H9 (cell line): ENCODE results near the gene TDRKH. TPM values are rescaled to one million over a fixed set of nuclear protein-coding genes. Genes with fewer than 3 reads are reported as not detected.

Experiments
- DNase-seq: peaks from one replicate; pipeline ENCODE4 v3.0.0-alpha.2; 2017
- H2AFZ ChIP-seq: one replicate; pipeline ENCODE4 v1.6.1; 2013; ENCODE audit warnings: mild to moderate bottlenecking, low read length, control low read depth, moderate library complexity
- H2AK5ac ChIP-seq: 2 replicates; pipeline ENCODE4 v1.6.1; 2013; ENCODE audit warnings: low read length, control low read depth, mixed read lengths; ENCODE audit not compliant: insufficient read length
- H2BK120ac ChIP-seq: one replicate; pipeline ENCODE4 v1.6.1; 2013; ENCODE audit warnings: low read depth, mild to moderate bottlenecking, low read length, control low read depth, inconsistent platforms; ENCODE audit not compliant: poor library complexity, severe bottlenecking
- H2BK12ac ChIP-seq: 2 replicates; pipeline ENCODE4 v1.6.1; 2013; ENCODE audit warnings: low read length, control low read depth, mixed read lengths, low read depth; ENCODE audit not compliant: insufficient read length
- H2BK15ac ChIP-seq: 2 replicates; pipeline ENCODE4 v1.6.1; 2013; ENCODE audit warnings: low read depth, low read length, control low read depth
- H2BK20ac ChIP-seq: one replicate; pipeline ENCODE4 v1.6.1; 2013; ENCODE audit warnings: low read depth, mild to moderate bottlenecking, low read length, control low read depth, inconsistent platforms; ENCODE audit not compliant: poor library complexity, severe bottlenecking
- H2BK5ac ChIP-seq: 2 replicates; pipeline ENCODE4 v1.6.1; 2013; ENCODE audit warnings: low read length, control low read depth, mixed read lengths; ENCODE audit not compliant: insufficient read length
- H3K14ac ChIP-seq: 2 replicates; pipeline ENCODE4 v1.6.1; 2013; ENCODE audit warnings: low read length, control low read depth; ENCODE audit not compliant: insufficient read depth
- H3K18ac ChIP-seq: 2 replicates; pipeline ENCODE4 v1.6.1; 2013; ENCODE audit warnings: low read depth, mild to moderate bottlenecking, mixed read lengths, low read length, control low read depth; ENCODE audit not compliant: insufficient read length
- H3K23ac ChIP-seq: 2 replicates; pipeline ENCODE4 v1.6.1; 2013; ENCODE audit warnings: low read length, control low read depth, mixed read lengths, low read depth; ENCODE audit not compliant: insufficient read length
- H3K23me2 ChIP-seq: 2 replicates; pipeline ENCODE4 v1.6.1; 2013; ENCODE audit warnings: low read depth, mild to moderate bottlenecking, mixed read lengths, low read length, control low read depth; ENCODE audit not compliant: insufficient read length, poor library complexity, severe bottlenecking
- H3K27ac ChIP-seq: 2 replicates; pipeline ENCODE4 v1.5.1; 2013; ENCODE audit warnings: low read length, control low read depth, mixed read lengths, low read depth; ENCODE audit not compliant: insufficient read length
- H3K27me3 ChIP-seq: 2 replicates; pipeline ENCODE4 v1.6.1; 2013; ENCODE audit warnings: low read length, control low read depth, inconsistent platforms; ENCODE audit not compliant: insufficient read depth
- H3K4ac ChIP-seq: 2 replicates; pipeline ENCODE4 v1.6.1; 2013; ENCODE audit warnings: low read depth, mild to moderate bottlenecking, control low read depth, inconsistent platforms, low read length, moderate library complexity
- H3K4me1 ChIP-seq: 2 replicates; pipeline ENCODE4 v1.6.1; 2013; ENCODE audit warnings: low read length, control low read depth, inconsistent platforms; ENCODE audit not compliant: insufficient read depth
- H3K4me2 ChIP-seq: 2 replicates; pipeline ENCODE4 v1.6.1; 2013; ENCODE audit warnings: low read length, control low read depth, mixed read lengths; ENCODE audit not compliant: insufficient read length, insufficient read depth
- H3K56ac ChIP-seq: 2 replicates; pipeline ENCODE4 v1.6.1; 2013; ENCODE audit warnings: low read depth, mild to moderate bottlenecking, mixed read lengths, low read length, control low read depth; ENCODE audit not compliant: insufficient read length
- H3K79me1 ChIP-seq: 2 replicates; pipeline ENCODE4 v1.6.1; 2013; ENCODE audit warnings: low read depth, mild to moderate bottlenecking, moderate library complexity, low read length, control low read depth, inconsistent platforms; ENCODE audit not compliant: insufficient read depth, poor library complexity, severe bottlenecking
- H3K79me2 ChIP-seq: 2 replicates; pipeline ENCODE4 v1.6.1; 2013; ENCODE audit warnings: low read length, control low read depth, inconsistent platforms; ENCODE audit not compliant: insufficient read depth
- H3K9ac ChIP-seq: 2 replicates; pipeline ENCODE4 v1.6.1; 2013; ENCODE audit warnings: low read length, control low read depth, mixed read lengths; ENCODE audit not compliant: insufficient read length; ENCODE audit errors: extremely low read depth
- H3K9me3 ChIP-seq: one replicate; pipeline ENCODE4 v1.6.1; 2013; ENCODE audit warnings: low read depth, low read length, inconsistent platforms; ENCODE audit not compliant: control insufficient read depth
- H3T11ph ChIP-seq: one replicate; pipeline ENCODE4 v1.6.1; 2013; ENCODE audit warnings: mild to moderate bottlenecking, low read length, control low read depth, inconsistent platforms
- H4K20me1 ChIP-seq: one replicate; pipeline ENCODE4 v1.6.1; 2013; ENCODE audit not compliant: control insufficient read depth, insufficient read length, insufficient read depth
- H4K5ac ChIP-seq: 2 replicates; pipeline ENCODE4 v1.6.1; 2013; ENCODE audit warnings: low read depth, mild to moderate bottlenecking, mixed read lengths, low read length, control low read depth; ENCODE audit not compliant: insufficient read length
- H4K8ac ChIP-seq: replicated peaks from 2 replicates; pipeline ENCODE4 v1.6.1; 2013; ENCODE audit warnings: low read length, control low read depth, mixed read lengths, low read depth; ENCODE audit not compliant: insufficient read length
- H4K91ac ChIP-seq: 2 replicates; pipeline ENCODE4 v1.6.1; 2013; ENCODE audit warnings: low read depth, mild to moderate bottlenecking, moderate library complexity, mixed read lengths, low read length, control low read depth; ENCODE audit not compliant: insufficient read length
- H3K27ac Mint-ChIP-seq, 3 experiments: 2 replicates in 2 of 3; 3 replicates in 1 of 3; pipeline ENCODE4 v1.8.0; 2020 to 2021; ENCODE audit warnings: mixed read lengths in 3 of 3, mild to moderate bottlenecking in 1 of 3, moderate library complexity in 1 of 3
- H3K27me3 Mint-ChIP-seq: 2 replicates; pipeline ENCODE4 v1.8.0; 2021; ENCODE audit warnings: low read depth, mild to moderate bottlenecking, moderate library complexity, mixed read lengths
- H3K36me3 Mint-ChIP-seq, 3 experiments: 2 replicates in 2 of 3; 3 replicates in 1 of 3; pipeline ENCODE4 v1.8.0; 2020 to 2021; ENCODE audit warnings: low read depth in 3 of 3, mixed read lengths in 3 of 3; ENCODE audit not compliant: insufficient read depth in 1 of 3
- H3K4me1 Mint-ChIP-seq, 2 experiments: 2 replicates each; pipeline ENCODE4 v1.8.0; 2020; ENCODE audit warnings: mixed read lengths in 2 of 2
- H3K4me3 Mint-ChIP-seq, 2 experiments: 2 replicates in 1 of 2; 3 replicates in 1 of 2; pipeline ENCODE4 v1.8.0; 2020 to 2021; ENCODE audit warnings: mild to moderate bottlenecking in 2 of 2, mixed read lengths in 2 of 2, moderate library complexity in 1 of 2
- H3K9me3 Mint-ChIP-seq, 2 experiments: 2 replicates in 1 of 2; 3 replicates in 1 of 2; pipeline ENCODE4 v1.8.0; 2020; ENCODE audit warnings: mild to moderate bottlenecking in 2 of 2, mixed read lengths in 2 of 2, moderate library complexity in 1 of 2
- WGBS: extraction: QIAGEN DNeasy Blood & Tissue Kit; methylation state at CpG from one replicate; pipeline ENCODE4 v1.1.7; 2013; ENCODE audit warnings: missing lambda C conversion rate, low lambda C conversion rate, mixed read lengths; ENCODE audit not compliant: insufficient read length; ENCODE audit errors: extremely low coverage; 5-methylcytosine and 5-hydroxymethylcytosine counted together
- total RNA-seq: library from RNA; stranded (reverse); gene quantifications from 2 replicates; pipeline ENCODE4 v1.2.1, GENCODE V29; 2021
- TF ChIP-seq, protein P1 (sequence below): fragments of 200-600 bp; sonication (generic); conservative IDR thresholded peaks from 3 replicates; pipeline ENCODE4 v1.8.0; 2021; ENCODE audit warnings: antibody characterized with exemption, mild to moderate bottlenecking

TDRKH gene
- total RNA-seq, 1 experiment from 2014 or later, result 24.0 TPM

DNA sequence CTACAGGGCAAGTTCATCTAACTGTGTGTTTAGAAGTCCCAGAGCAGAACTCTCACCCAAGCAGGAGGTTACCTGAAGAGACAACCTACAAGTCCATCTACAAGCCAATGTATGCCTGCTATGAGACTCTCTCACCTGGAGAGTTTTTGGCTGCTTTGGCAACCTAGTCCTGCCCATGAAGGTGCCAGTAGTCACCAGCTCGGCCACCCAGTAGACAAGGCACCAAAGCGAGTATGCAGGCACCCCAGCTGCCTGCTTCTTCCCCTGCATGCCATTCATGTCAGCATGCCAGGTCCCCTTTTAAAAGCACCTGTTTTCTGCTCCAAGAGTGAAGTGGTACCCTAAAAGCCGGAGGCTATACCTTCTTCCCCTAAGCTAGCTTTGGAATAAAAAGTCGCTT is 48.8 kb downstream of the TDRKH start:
- no peaks in the 10 kb centered on the region for H3K79me1 ChIP-seq
- peaks cover 18% of the 10 kb centered on the region for H3K27me3 Mint-ChIP-seq
- no peak overlapping the region for H3K14ac ChIP-seq
- H3K9me3 Mint-ChIP-seq, result peaks cover 18 to 24% of the 10 kb centered on the region in 2 experiments
- TF ChIP-seq, protein P1, sequence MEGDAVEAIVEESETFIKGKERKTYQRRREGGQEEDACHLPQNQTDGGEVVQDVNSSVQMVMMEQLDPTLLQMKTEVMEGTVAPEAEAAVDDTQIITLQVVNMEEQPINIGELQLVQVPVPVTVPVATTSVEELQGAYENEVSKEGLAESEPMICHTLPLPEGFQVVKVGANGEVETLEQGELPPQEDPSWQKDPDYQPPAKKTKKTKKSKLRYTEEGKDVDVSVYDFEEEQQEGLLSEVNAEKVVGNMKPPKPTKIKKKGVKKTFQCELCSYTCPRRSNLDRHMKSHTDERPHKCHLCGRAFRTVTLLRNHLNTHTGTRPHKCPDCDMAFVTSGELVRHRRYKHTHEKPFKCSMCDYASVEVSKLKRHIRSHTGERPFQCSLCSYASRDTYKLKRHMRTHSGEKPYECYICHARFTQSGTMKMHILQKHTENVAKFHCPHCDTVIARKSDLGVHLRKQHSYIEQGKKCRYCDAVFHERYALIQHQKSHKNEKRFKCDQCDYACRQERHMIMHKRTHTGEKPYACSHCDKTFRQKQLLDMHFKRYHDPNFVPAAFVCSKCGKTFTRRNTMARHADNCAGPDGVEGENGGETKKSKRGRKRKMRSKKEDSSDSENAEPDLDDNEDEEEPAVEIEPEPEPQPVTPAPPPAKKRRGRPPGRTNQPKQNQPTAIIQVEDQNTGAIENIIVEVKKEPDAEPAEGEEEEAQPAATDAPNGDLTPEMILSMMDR, result no peak
- H3K4me3 Mint-ChIP-seq, result no peak overlapping the region
- no peak overlapping the region for H4K91ac ChIP-seq
- H3K36me3 Mint-ChIP-seq, result peaks cover 7 to 21% (median 18%) of the 10 kb centered on the region in 3 experiments; a peak in 5 of 7 replicates
- no peaks in the 10 kb centered on the region for H3K23me2 ChIP-seq
- H3K9ac ChIP-seq, result no peak overlapping the region
- H3K4me1 ChIP-seq, result no peaks in the 10 kb centered on the region
- no peak overlapping the region for H2BK5ac ChIP-seq
- H3K79me2 ChIP-seq, result no peaks in the 10 kb centered on the region
- H3K4me1 Mint-ChIP-seq, result peaks cover 8 to 12% of the 10 kb centered on the region in 2 experiments
- H4K20me1 ChIP-seq, result no peaks in the 10 kb centered on the region
- no peak overlapping the region for H4K5ac ChIP-seq
- no peak overlapping the region for H2AK5ac ChIP-seq
- H3K4me2 ChIP-seq, result no peak overlapping the region
- no peak overlapping the region for H3K56ac ChIP-seq
- H2BK12ac ChIP-seq, result no peak overlapping the region
- H2BK120ac ChIP-seq, result no peak overlapping the region
- no peak overlapping the region for H2AFZ ChIP-seq
- no peak overlapping the region for H2BK20ac ChIP-seq
- peaks cover 15% of the 10 kb centered on the region for H3K9me3 ChIP-seq
- WGBS, result no CpG with 5 or more reads among the region's 4 CpGs
- no peak overlapping the region for H4K8ac ChIP-seq
- no peak overlapping the region for H3K27ac Mint-ChIP-seq
- H3K23ac ChIP-seq, result no peak overlapping the region
- H3K18ac ChIP-seq, result no peak overlapping the region
- no peak overlapping the region for H3K27ac ChIP-seq
- H2BK15ac ChIP-seq, result no peak overlapping the region
- no peak overlapping the region for H3T11ph ChIP-seq
- no peaks in the 10 kb centered on the region for H3K27me3 ChIP-seq
- no peak overlapping the region for H3K4ac ChIP-seq
- DNase-seq, result no peak
